Measurements from ENCODE around the gene CYP2A7.
"Not testable (repeated sequence)": the region's sequence is repeated elsewhere in the genome, so short reads cannot be mapped to it uniquely, and the experiment has no call there.

The CYP2A7 gene

DNA sequence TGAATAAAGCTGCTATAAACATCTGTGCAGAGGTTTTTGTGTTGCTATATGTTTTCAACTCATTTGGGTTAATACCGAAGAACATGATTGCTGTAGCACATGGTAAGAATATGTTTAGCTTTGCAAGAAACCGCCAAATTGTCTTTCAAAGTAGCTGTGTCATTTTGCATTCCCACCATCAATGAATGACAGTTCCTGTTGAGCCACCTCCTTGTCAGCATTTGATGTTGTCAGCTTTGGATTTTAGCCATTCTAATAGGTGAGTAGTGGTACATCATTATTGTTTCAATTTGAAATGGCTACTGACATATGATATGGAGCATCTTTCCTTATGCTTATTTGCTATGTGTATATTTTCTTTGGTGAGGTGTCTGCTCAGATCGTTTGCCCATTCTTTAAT is 40.0 kb downstream of the CYP2A7 start:
- DNase-seq: not testable (repeated sequence)

GRCh38 chr19:40838477-40838876 is 43.6 kb downstream of the CYP2A7 start:
- DNase-seq: not testable (repeated sequence)

- DNase-seq: no peak
Observed at GRCh38 chr19:40836754-40837429, 45.1 kb downstream of the CYP2A7 start.

GRCh38 chr19:40833728-40834533 is 48.1 kb downstream of the CYP2A7 start:
- not testable (repeated sequence) for DNase-seq

DNA sequence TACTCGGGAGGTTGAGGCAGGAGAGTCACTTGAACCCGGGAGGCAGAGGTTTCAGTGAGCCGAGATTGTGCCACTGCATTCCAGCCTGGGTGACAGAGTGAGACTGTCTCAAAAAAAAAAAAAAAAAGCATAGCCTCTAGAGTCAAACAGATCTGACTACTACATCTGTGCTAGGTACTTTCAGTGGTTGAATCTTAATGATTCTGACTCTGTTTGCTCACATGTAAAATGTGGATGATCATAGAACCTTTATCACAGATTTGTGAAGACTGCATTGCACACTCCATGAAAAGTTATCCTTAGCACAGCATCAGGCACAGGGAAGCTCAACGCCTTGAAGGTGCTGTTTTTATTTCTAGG is 49.6 kb downstream of the CYP2A7 start:
- not testable (repeated sequence) for DNase-seq

GRCh38 chr19:40831502-40832430 is 50.3 kb downstream of the CYP2A7 start:
- peak; percentile 71 to 86 for DNase-seq

DNA sequence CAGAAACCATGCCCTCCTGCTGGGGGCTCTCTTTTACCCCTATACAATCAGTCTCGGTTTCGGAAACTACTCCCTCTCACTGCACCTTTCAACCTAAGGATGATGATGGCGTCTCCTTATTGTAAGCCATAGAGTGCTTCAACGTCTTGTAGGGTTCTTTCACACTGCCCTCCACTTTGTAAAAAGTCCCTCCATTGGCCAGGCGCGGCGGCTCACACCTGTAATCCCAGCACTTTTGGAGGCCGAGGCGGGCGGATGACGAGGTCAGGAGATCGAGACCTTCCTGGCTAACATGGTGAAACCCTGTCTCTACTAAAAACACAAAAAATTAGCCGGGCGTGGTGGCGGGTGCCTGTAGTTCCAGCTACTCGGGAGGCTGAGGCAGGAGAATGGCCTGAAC is 51.3 kb downstream of the CYP2A7 start:
- DNase-seq: not testable (repeated sequence)

- no peak for DNase-seq
Observed at GRCh38 chr19:40829205-40829604, 52.8 kb downstream of the CYP2A7 start.

DNA sequence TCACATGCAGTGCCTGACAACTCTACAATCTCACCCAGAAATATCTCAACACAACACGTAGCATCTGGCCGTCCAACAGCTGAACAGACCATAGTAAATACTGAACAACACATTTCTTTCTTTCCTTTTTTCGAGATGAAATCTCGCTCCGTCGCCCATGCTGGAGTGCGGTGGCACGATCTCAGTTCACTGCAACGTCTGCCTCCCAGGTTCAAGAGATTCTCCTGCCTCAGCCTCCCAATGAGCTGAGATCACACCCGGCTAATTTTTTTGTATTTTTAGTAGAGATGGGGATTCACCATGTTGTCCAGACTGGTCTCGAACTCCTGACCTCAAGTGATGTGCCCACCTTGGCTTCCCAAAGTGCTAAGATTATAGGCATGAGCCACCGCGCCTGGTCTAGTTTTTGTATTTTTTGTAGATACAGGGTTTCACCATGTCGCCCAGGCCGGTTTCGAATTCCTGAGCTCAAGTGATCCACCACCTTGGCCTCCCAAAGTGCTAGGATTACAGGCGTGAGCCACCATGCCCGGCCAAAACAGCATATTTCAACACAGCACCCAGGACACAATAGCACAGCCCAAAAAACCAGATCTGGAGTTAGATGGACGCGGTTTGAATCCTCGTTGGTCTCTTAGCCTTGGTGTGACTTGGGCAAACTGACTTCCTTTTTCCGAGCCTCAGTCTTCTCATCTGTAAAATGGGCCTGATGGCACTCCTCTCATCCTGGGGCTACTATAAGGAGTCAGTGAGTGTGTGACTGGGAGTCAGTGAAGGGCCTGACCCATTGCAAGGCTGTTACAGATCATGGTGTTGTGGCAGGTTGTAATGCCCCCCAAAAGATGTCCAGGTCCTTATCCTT is 54.4 kb downstream of the CYP2A7 start:
- DNase-seq: no peak

- peak in 1 of 2 donors; percentile 26 for DNase-seq
Observed at GRCh38 chr19:40826699-40827385, 55.2 kb downstream of the CYP2A7 start.

DNA sequence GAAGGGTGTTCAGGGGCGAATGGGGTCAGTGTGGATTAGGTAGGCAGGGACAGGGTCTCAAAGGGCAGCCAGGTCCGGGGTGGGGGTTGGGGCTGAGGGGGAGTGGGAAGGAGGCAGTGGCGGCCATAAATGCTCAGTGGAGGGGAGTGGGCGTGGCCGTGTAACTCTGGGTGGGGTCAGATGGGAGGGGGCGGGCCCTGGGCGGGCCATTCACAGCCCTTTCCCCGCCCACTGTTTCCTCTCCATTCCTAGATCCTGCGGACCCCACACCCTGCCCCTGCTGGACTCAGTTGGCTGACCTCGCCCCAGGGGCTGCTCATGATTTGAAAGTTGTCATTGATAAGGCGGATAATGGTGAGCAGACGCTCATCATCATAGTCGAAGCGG is 55.7 kb downstream of the CYP2A7 start:
- not testable (repeated sequence) for DNase-seq

GRCh38 chr19:40825460-40826095 is 56.5 kb downstream of the CYP2A7 start:
- DNase-seq: not testable (repeated sequence)
